Activated B cell treated with CpG ODN at 0.5 μM for 24 hours (primary cell): ENCODE results near the gene CHD6. TPM values are rescaled to one million over a fixed set of nuclear protein-coding genes. Genes with fewer than 3 reads are reported as not detected.

ENCODE experiments used
- ATAC-seq: fragments of 200-7000 bp; cut with Tn5 transposase; one replicate; pipeline ENCODE4 v1.10.0; 2021; ENCODE audit warnings: low read depth, mild to moderate bottlenecking, moderate library complexity
- CTCF ChIA-PET: fragments of 350-600 bp; sonication (Branson Sonifier 250); formaldehyde crosslinking; loops from one replicate; lab custom pipeline; 2021; ENCODE audit warnings: antibody characterized with exemption; lab: Charles Lee
- POLR2A ChIA-PET: fragments of 350-600 bp; sonication (Branson Sonifier 250); formaldehyde crosslinking; loops from one replicate; lab custom pipeline; 2021; ENCODE audit warnings: antibody characterized with exemption; lab: Charles Lee
- DNase-seq: peaks from one replicate; pipeline ENCODE4 v3.0.0; 2022
- H3K27ac Mint-ChIP-seq: one replicate; pipeline ENCODE4 v1.8.0; 2020; ENCODE audit warnings: mixed read lengths
- H3K27me3 Mint-ChIP-seq: one replicate; pipeline ENCODE4 v1.8.0; 2021; ENCODE audit warnings: mixed read lengths
- H3K36me3 Mint-ChIP-seq: one replicate; pipeline ENCODE4 v1.8.0; 2021; ENCODE audit warnings: low read depth, mixed read lengths
- H3K4me1 Mint-ChIP-seq: one replicate; pipeline ENCODE4 v1.8.0; 2021; ENCODE audit warnings: mixed read lengths
- H3K4me3 Mint-ChIP-seq: one replicate; pipeline ENCODE4 v1.8.0; 2020; ENCODE audit warnings: mild to moderate bottlenecking, mixed read lengths
- H3K9me3 Mint-ChIP-seq: one replicate; pipeline ENCODE4 v1.8.0; 2020; ENCODE audit warnings: mixed read lengths
- intact Hi-C: fragments of 100-400 bp; cut with micrococcal nuclease; formaldehyde crosslinking; loops from one replicate; pipeline ENCODE4 v1.15.1; 2024
- total RNA-seq: library from RNA; stranded (reverse); gene quantifications from 2 replicates; pipeline ENCODE4 v1.2.3, GENCODE V29; 2022
- TF ChIP-seq, protein P1 (sequence below): fragments of 200-600 bp; IDR thresholded peaks from one replicate; pipeline ENCODE4 v1.8.0; 2022; ENCODE audit warnings: antibody characterized with exemption, mild to moderate bottlenecking

The CHD6 gene
- total RNA-seq, 1 donor from 2014 or later: 59.9 TPM

DNA sequence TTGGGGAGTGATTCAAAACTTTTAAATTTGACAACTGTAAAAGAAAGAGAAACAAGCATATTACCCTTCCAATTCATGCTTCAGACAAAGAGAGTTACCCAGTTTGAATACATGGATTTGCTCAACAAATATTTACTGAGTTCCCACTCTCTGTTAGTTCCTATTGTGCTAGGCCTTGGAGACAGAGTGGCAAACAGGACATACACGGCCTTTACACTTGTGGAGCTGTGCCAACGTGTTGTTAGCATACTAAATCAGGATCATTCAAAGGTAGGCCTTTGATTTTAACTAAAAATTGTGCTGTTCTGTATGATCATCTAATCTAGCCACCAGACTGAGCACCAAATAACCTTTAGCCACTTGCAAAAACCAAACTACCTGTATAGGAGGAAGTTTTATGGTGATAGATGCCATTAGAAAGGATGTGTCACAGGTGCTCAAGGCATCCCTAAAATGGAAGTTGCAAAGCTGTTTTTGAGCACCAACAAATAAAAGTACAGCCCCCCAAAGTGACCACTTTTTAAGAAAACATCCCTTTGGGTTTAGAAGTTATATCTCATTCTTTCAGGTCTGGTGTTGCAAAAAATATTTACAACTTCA is 84.5 kb downstream of the CHD6 start:
- TF ChIP-seq, protein P1, sequence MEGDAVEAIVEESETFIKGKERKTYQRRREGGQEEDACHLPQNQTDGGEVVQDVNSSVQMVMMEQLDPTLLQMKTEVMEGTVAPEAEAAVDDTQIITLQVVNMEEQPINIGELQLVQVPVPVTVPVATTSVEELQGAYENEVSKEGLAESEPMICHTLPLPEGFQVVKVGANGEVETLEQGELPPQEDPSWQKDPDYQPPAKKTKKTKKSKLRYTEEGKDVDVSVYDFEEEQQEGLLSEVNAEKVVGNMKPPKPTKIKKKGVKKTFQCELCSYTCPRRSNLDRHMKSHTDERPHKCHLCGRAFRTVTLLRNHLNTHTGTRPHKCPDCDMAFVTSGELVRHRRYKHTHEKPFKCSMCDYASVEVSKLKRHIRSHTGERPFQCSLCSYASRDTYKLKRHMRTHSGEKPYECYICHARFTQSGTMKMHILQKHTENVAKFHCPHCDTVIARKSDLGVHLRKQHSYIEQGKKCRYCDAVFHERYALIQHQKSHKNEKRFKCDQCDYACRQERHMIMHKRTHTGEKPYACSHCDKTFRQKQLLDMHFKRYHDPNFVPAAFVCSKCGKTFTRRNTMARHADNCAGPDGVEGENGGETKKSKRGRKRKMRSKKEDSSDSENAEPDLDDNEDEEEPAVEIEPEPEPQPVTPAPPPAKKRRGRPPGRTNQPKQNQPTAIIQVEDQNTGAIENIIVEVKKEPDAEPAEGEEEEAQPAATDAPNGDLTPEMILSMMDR: no peak
- intact Hi-C loops: no loop called here
- POLR2A ChIA-PET: no interaction called here
- DNase-seq (no peak), ATAC-seq (no peak)
- no peaks in the 10 kb centered on the region for H3K27me3 Mint-ChIP-seq
- no peak overlapping the region for H3K4me3 Mint-ChIP-seq
- peaks cover 3% of the 10 kb centered on the region for H3K9me3 Mint-ChIP-seq
- CTCF ChIA-PET: no interaction called here
- H3K36me3 Mint-ChIP-seq: peaks cover 54% of the 10 kb centered on the region
- no peak overlapping the region for H3K27ac Mint-ChIP-seq
- peaks cover 3% of the 10 kb centered on the region for H3K4me1 Mint-ChIP-seq

DNA sequence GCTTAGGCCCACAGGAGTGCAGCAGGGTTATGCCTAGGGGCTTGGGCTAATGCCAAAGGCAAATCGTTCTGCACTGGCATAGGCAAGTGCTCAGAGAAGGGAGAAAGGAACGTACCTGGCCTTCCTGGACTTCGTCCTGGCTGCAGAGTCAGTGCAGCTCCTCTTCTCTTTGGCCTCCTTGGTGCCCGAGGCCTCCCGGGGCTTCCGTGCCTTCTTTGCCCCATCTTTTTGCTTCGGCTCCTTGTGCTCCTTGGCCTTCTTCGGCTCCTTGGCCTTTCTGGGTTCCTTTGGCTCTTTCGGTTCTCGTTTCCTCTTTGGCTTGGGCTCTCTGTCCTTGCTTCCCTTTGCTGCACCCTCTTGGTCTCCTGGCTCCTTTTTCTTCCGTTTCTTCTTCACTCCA is 85.2 kb downstream of the CHD6 start:
- ChIA-PET CTCF (no interaction called here), POLR2A (no interaction called here)
- peaks cover 3% of the 10 kb centered on the region for H3K9me3 Mint-ChIP-seq
- no peaks in the 10 kb centered on the region for H3K27me3 Mint-ChIP-seq
- ATAC-seq (no peak), DNase-seq (no peak)
- TF ChIP-seq, protein P1: no peak
- intact Hi-C loops: no loop called here
- H3K36me3 Mint-ChIP-seq: peaks cover 51% of the 10 kb centered on the region
- peaks cover 5% of the 10 kb centered on the region for H3K4me1 Mint-ChIP-seq
- no peak overlapping the region for H3K27ac Mint-ChIP-seq
- no peak overlapping the region for H3K4me3 Mint-ChIP-seq

DNA sequence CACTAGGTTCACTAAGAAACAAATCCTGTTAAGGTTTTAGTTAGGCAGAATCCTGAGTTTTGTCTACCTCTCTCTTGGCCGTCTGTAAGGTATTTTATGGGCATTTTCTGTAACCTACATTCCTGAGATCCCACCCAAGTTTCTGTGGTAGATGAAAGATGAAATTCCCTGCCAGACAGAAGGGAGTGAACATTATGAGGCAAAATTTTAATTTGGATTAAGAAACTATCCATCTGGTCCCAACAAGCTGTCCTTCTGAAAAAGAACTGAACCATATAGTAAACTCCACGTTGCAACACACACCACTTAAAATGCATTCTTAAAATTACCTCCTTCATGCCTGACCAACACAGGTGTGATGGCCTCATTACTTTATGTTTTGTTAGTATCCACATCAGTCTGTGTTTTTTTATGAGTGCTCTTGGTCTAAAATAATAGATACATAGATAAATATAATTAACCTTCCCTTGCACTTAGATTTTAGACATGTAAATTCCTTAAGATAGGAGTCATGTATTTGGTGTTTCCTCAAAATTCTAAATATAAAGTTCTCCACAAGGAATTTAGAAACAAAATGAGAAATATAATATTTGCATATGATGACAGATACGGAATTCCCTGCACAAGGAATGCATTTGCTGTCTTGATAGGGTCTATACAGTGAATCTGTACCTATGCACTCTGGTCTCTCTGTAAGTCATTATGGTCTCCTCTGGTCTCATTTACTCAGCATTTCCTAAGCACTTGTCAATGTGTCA is 86.5 kb downstream of the CHD6 start:
- no peak for ATAC-seq
- TF ChIP-seq, protein P1: no peak
- peaks cover 16% of the 10 kb centered on the region for H3K4me1 Mint-ChIP-seq
- H3K36me3 Mint-ChIP-seq: peaks cover 47% of the 10 kb centered on the region
- intact Hi-C loops: no loop called here
- H3K9me3 Mint-ChIP-seq: no peaks in the 10 kb centered on the region
- CTCF ChIA-PET: no interaction called here
- H3K27ac Mint-ChIP-seq: no peak overlapping the region
- POLR2A ChIA-PET: no interaction called here
- H3K4me3 Mint-ChIP-seq: no peak overlapping the region
- no peaks in the 10 kb centered on the region for H3K27me3 Mint-ChIP-seq
- no peak for DNase-seq

DNA sequence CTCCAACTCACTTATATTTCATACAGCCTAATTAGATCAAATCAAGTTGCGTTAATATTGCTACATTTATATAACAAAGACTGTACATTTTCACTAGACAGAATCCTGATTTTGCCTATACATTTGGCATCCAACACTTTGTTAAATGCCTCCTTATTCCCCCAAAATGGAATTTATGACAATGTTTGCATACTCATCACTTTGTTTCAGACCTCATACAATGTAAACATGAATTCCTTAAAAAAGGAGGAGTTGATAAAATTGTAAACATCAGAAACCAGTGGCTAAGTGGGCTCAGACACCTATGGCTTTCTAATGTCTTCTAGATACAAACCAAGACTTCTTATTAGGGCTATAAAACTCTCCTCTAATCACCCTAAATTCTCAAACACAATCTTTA is 87.3 kb downstream of the CHD6 start:
- TF ChIP-seq, protein P1: no peak
- H3K27ac Mint-ChIP-seq: no peak overlapping the region

DNA sequence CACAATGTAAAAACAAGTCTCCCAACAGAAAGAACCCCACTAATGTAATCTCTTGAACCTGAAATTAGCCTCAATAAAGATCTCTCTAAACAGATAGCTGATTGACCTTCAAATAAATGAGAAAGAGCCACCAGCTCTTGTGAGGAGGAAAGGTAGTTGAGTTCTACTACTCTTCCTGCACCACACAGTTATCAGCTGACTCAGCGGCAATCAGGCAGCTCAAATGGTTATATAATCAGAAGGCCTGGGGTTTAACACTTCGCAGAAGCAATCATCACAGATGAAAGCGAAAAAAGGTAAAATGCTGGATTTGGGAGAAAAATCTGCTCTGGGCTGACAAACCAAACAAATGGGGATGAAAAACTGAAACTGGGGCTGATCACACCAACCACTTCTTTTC is 91.8 kb downstream of the CHD6 start:
- Mint-ChIP-seq H3K27ac (no peak overlapping the region), H3K4me3 (no peak overlapping the region), H3K27me3 (no peaks in the 10 kb centered on the region), H3K9me3 (no peaks in the 10 kb centered on the region), H3K36me3 (peaks cover 50% of the 10 kb centered on the region), H3K4me1 (peaks cover 41% of the 10 kb centered on the region)
- POLR2A ChIA-PET: no interaction called here
- CTCF ChIA-PET: no interaction called here
- ATAC-seq (no peak), DNase-seq (no peak)
- intact Hi-C loops: no loop called here
- TF ChIP-seq, protein P1: no peak

More for the DNA sequence above, 87.3 kb downstream of the CHD6 start:
- ATAC-seq (no peak), DNase-seq (no peak)
- Mint-ChIP-seq H3K9me3 (no peaks in the 10 kb centered on the region), H3K4me1 (peaks cover 23% of the 10 kb centered on the region), H3K27me3 (no peaks in the 10 kb centered on the region), H3K36me3 (peaks cover 49% of the 10 kb centered on the region), H3K4me3 (no peak overlapping the region)
- CTCF ChIA-PET: no interaction called here
- POLR2A ChIA-PET: no interaction called here
- intact Hi-C loops: no loop called here
